Neural progenitor cell (in vitro differentiated cells): Measurements from ENCODE around the gene AUTS2. TPM values are rescaled to one million over a fixed set of nuclear protein-coding genes. Genes with fewer than 3 reads are reported as not detected.
A peak's percentile ranks its signal among the peaks of the same experiment; 100 is the strongest.

Source experiments
- DNase-seq: peaks from one replicate; pipeline ENCODE4 v3.0.0-alpha.2; 2016; ENCODE audit warnings: low spot score
- H2AFZ ChIP-seq: fragments of 200-600 bp; sonication (generic); replicated peaks from 2 replicates; pipeline ENCODE4 v1.6.1; 2016; ENCODE audit warnings: antibody characterized with exemption
- H3F3A ChIP-seq: fragments of 200-600 bp; sonication (generic); 2 replicates; pipeline ENCODE4 v1.6.1; 2016; ENCODE audit warnings: antibody characterized with exemption, low read depth
- H3K27ac ChIP-seq: fragments of 200-600 bp; sonication (generic); 2 replicates; pipeline ENCODE4 v1.5.1; 2016; ENCODE audit warnings: mild to moderate bottlenecking
- H3K27me3 ChIP-seq: fragments of 200-600 bp; sonication (generic); 2 replicates; pipeline ENCODE4 v1.6.1; 2016; ENCODE audit warnings: mild to moderate bottlenecking, moderate library complexity
- H3K36me3 ChIP-seq: fragments of 200-600 bp; sonication (generic); 2 replicates; pipeline ENCODE4 v1.5.1; 2016
- H3K4me1 ChIP-seq: fragments of 200-600 bp; sonication (generic); 2 replicates; pipeline ENCODE4 v1.6.1; 2016; ENCODE audit warnings: mixed run types
- H3K4me2 ChIP-seq: fragments of 200-600 bp; sonication (generic); 2 replicates; pipeline ENCODE4 v1.6.1; 2016
- H3K4me3 ChIP-seq: fragments of 200-600 bp; sonication (generic); 2 replicates; pipeline ENCODE4 v1.5.1; 2016
- H3K79me2 ChIP-seq: fragments of 200-600 bp; sonication (generic); 2 replicates; pipeline ENCODE4 v1.6.1; 2016; ENCODE audit warnings: low read depth
- H3K9ac ChIP-seq: fragments of 200-600 bp; sonication (generic); 2 replicates; pipeline ENCODE4 v1.6.1; 2016
- H3K9me3 ChIP-seq: fragments of 200-600 bp; sonication (generic); 2 replicates; pipeline ENCODE4 v1.5.1; 2016; ENCODE audit warnings: low read depth
- H4K20me1 ChIP-seq: fragments of 200-600 bp; sonication (generic); 2 replicates; pipeline ENCODE4 v1.6.1; 2016; ENCODE audit warnings: low read depth
- H3K27ac Mint-ChIP-seq: 3 replicates; pipeline ENCODE4 v1.8.0; 2021; ENCODE audit warnings: mixed read lengths
- H3K27me3 Mint-ChIP-seq: 2 replicates; pipeline ENCODE4 v1.8.0; 2022; ENCODE audit warnings: low read depth, mild to moderate bottlenecking, inconsistent platforms, moderate library complexity, mixed read lengths; ENCODE audit not compliant: insufficient read depth
- H3K36me3 Mint-ChIP-seq: 3 replicates; pipeline ENCODE4 v1.8.0; 2021; ENCODE audit warnings: mixed read lengths
- H3K4me1 Mint-ChIP-seq: 3 replicates; pipeline ENCODE4 v1.8.0; 2021; ENCODE audit warnings: mixed read lengths
- H3K4me3 Mint-ChIP-seq: 3 replicates; pipeline ENCODE4 v1.8.0; 2021; ENCODE audit warnings: mild to moderate bottlenecking, moderate library complexity, mixed read lengths
- H3K9me3 Mint-ChIP-seq: 3 replicates; pipeline ENCODE4 v1.8.0; 2020; ENCODE audit warnings: mixed read lengths
- CTCF ChIP-seq: fragments of 200-600 bp; sonication (generic); IDR thresholded peaks from 2 replicates; pipeline ENCODE4 v1.5.1; 2017; ENCODE audit warnings: antibody characterized with exemption, mild to moderate bottlenecking
- EZH2 ChIP-seq: fragments of 200-600 bp; sonication (generic); IDR thresholded peaks from 2 replicates; pipeline ENCODE4 v1.6.1; 2017; ENCODE audit warnings: antibody characterized with exemption, mild to moderate bottlenecking, moderate library complexity
- EZH2phosphoT487 ChIP-seq: fragments of 200-600 bp; sonication (generic); IDR thresholded peaks from 2 replicates; pipeline ENCODE4 v1.6.1; 2017; ENCODE audit warnings: antibody characterized with exemption
- total RNA-seq: library from RNA; depleted of rRNA; stranded (reverse); fragments of >200 nt; gene quantifications from 2 replicates; pipeline ENCODE4 v1.2.3, GENCODE V29; 2015; ENCODE audit warnings: low replicate concordance

Gene AUTS2
- total RNA-seq, 1 donor from 2014 or later = 50.0 TPM

GRCh38 chr7:70005480-70005879, 407.2 kb downstream of the AUTS2 start:
- no peak overlapping the region for H3K27ac ChIP-seq
- no peak overlapping the region for H3K4me3 Mint-ChIP-seq
- no peak overlapping the region for H2AFZ ChIP-seq
- no peaks in the 10 kb centered on the region for H3K36me3 ChIP-seq
- no peaks in the 10 kb centered on the region for H3K27me3 ChIP-seq
- H3K36me3 Mint-ChIP-seq = no peaks in the 10 kb centered on the region
- H3F3A ChIP-seq = peaks cover 12% of the 10 kb centered on the region
- no peak overlapping the region for H3K9ac ChIP-seq
- no peak overlapping the region for H3K27ac Mint-ChIP-seq
- no peaks in the 10 kb centered on the region for H3K9me3 ChIP-seq
- TF ChIP-seq EZH2 = no peak
- no peak for TF ChIP-seq EZH2phosphoT487
- no peak for TF ChIP-seq CTCF
- H3K4me1 Mint-ChIP-seq = peaks cover 20% of the 10 kb centered on the region
- H4K20me1 ChIP-seq = no peaks in the 10 kb centered on the region
- peaks cover 9% of the 10 kb centered on the region for H3K4me1 ChIP-seq
- H3K27me3 Mint-ChIP-seq = no peaks in the 10 kb centered on the region
- no peak overlapping the region for H3K4me2 ChIP-seq
- H3K4me3 ChIP-seq = no peak overlapping the region
- no peaks in the 10 kb centered on the region for H3K79me2 ChIP-seq
- DNase-seq = no peak
- no peaks in the 10 kb centered on the region for H3K9me3 Mint-ChIP-seq

GRCh38 chr7:70005891-70006260, 407.6 kb downstream of the AUTS2 start:
- H3K4me3 ChIP-seq = no peak overlapping the region
- no peak overlapping the region for H3K9ac ChIP-seq
- Mint-ChIP-seq H3K9me3 (no peaks in the 10 kb centered on the region), H3K36me3 (no peaks in the 10 kb centered on the region), H3K4me1 (peaks cover 24% of the 10 kb centered on the region), H3K4me3 (no peak overlapping the region), H3K27ac (no peak overlapping the region), H3K27me3 (no peaks in the 10 kb centered on the region)
- H2AFZ ChIP-seq = no peak overlapping the region
- no peaks in the 10 kb centered on the region for H3K27me3 ChIP-seq
- H3K4me2 ChIP-seq = no peak overlapping the region
- H4K20me1 ChIP-seq = no peaks in the 10 kb centered on the region
- DNase-seq = no peak
- peaks cover 9% of the 10 kb centered on the region for H3K4me1 ChIP-seq
- H3K79me2 ChIP-seq = no peaks in the 10 kb centered on the region
- H3K9me3 ChIP-seq = no peaks in the 10 kb centered on the region
- no peaks in the 10 kb centered on the region for H3K36me3 ChIP-seq
- no peak overlapping the region for H3K27ac ChIP-seq
- TF ChIP-seq CTCF (no peak), EZH2phosphoT487 (no peak), EZH2 (no peak)
- H3F3A ChIP-seq = peaks cover 12% of the 10 kb centered on the region

GRCh38 chr7:70006261-70006920, 408.1 kb downstream of the AUTS2 start:
- Histone ChIP-seq H3K9me3 (no peaks in the 10 kb centered on the region), H3F3A (peaks cover 12% of the 10 kb centered on the region), H3K79me2 (no peaks in the 10 kb centered on the region), H3K4me2 (no peak overlapping the region), H3K9ac (no peak overlapping the region), H3K4me3 (no peak overlapping the region), H3K4me1 (peaks cover 9% of the 10 kb centered on the region), H4K20me1 (no peaks in the 10 kb centered on the region), H2AFZ (no peak overlapping the region), H3K27ac (peak overlapping the region; percentile 54), H3K27me3 (no peaks in the 10 kb centered on the region), H3K36me3 (no peaks in the 10 kb centered on the region)
- H3K27ac Mint-ChIP-seq = no peak overlapping the region
- TF ChIP-seq EZH2phosphoT487 = no peak
- H3K4me3 Mint-ChIP-seq = no peak overlapping the region
- H3K36me3 Mint-ChIP-seq = no peaks in the 10 kb centered on the region
- H3K27me3 Mint-ChIP-seq = no peaks in the 10 kb centered on the region
- no peaks in the 10 kb centered on the region for H3K9me3 Mint-ChIP-seq
- peaks cover 24% of the 10 kb centered on the region for H3K4me1 Mint-ChIP-seq
- no peak for DNase-seq

- Mint-ChIP-seq H3K36me3 (no peaks in the 10 kb centered on the region), H3K9me3 (no peaks in the 10 kb centered on the region), H3K4me1 (peaks cover 44% of the 10 kb centered on the region), H3K27me3 (no peaks in the 10 kb centered on the region), H3K27ac (no peak overlapping the region), H3K4me3 (no peak overlapping the region)
- H3F3A ChIP-seq = no peaks in the 10 kb centered on the region
- no peaks in the 10 kb centered on the region for H4K20me1 ChIP-seq
- no peaks in the 10 kb centered on the region for H3K79me2 ChIP-seq
- H3K27me3 ChIP-seq = no peaks in the 10 kb centered on the region
- no peak overlapping the region for H3K4me2 ChIP-seq
- H3K4me1 ChIP-seq = peaks cover 19% of the 10 kb centered on the region
- TF ChIP-seq EZH2phosphoT487 (no peak), CTCF (no peak), EZH2 (no peak)
- no peak overlapping the region for H3K9ac ChIP-seq
- no peaks in the 10 kb centered on the region for H3K9me3 ChIP-seq
- no peaks in the 10 kb centered on the region for H3K36me3 ChIP-seq
- no peak overlapping the region for H2AFZ ChIP-seq
- no peak overlapping the region for H3K4me3 ChIP-seq
- DNase-seq = no peak
- H3K27ac ChIP-seq = no peak overlapping the region
These were observed 410.2 kb downstream of the AUTS2 start for GRCh38 chr7:70008466-70008865.
